ENCODE measurements around the gene RNF39. TPM values are rescaled to one million over a fixed set of nuclear protein-coding genes. Genes with fewer than 3 reads are reported as not detected.

Gene RNF39
- total and polyA plus RNA-seq, 2 of the 13 experiments (the other 11 are each of a cell fraction or from before 2014, with no cell fraction given), result 0.13 to 1.8 TPM

- TF ChIP-seq, protein P1, sequence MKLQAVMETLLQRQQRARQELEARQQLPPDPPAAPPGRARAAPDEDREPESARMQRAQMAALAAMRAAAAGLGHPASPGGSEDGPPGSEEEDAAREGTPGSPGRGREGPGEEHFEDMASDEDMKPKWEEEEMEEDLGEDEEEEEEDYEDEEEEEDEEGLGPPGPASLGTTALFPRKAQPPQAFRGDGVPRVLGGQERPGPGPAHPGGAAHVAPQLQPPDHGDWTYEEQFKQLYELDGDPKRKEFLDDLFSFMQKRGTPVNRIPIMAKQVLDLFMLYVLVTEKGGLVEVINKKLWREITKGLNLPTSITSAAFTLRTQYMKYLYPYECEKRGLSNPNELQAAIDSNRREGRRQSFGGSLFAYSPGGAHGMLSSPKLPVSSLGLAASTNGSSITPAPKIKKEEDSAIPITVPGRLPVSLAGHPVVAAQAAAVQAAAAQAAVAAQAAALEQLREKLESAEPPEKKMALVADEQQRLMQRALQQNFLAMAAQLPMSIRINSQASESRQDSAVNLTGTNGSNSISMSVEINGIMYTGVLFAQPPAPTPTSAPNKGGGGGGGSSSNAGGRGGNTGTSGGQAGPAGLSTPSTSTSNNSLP (IDR thresholded peaks at IDR 0.05; ENCODE audit: low read depth, low read length), result no peak
- TF ChIP-seq, protein P2, sequence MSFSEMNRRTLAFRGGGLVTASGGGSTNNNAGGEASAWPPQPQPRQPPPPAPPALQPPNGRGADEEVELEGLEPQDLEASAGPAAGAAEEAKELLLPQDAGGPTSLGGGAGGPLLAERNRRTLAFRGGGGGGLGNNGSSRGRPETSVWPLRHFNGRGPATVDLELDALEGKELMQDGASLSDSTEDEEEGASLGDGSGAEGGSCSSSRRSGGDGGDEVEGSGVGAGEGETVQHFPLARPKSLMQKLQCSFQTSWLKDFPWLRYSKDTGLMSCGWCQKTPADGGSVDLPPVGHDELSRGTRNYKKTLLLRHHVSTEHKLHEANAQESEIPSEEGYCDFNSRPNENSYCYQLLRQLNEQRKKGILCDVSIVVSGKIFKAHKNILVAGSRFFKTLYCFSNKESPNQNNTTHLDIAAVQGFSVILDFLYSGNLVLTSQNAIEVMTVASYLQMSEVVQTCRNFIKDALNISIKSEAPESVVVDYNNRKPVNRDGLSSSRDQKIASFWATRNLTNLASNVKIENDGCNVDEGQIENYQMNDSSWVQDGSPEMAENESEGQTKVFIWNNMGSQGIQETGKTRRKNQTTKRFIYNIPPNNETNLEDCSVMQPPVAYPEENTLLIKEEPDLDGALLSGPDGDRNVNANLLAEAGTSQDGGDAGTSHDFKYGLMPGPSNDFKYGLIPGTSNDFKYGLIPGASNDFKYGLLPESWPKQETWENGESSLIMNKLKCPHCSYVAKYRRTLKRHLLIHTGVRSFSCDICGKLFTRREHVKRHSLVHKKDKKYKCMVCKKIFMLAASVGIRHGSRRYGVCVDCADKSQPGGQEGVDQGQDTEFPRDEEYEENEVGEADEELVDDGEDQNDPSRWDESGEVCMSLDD (CRISPR knock-in tag; IDR thresholded peaks at IDR 0.05; ENCODE audit: borderline replicate concordance), result no peak
- TF ChIP-seq BCL6 (CRISPR knock-in tag; IDR thresholded peaks at IDR 0.05) (peak; percentile 67), SMAD3 (CRISPR knock-in tag; IDR thresholded peaks at IDR 0.05) (peak; percentile 82), ZNF350 (CRISPR knock-in tag; IDR thresholded peaks at IDR 0.05; ENCODE audit: borderline replicate concordance, low read depth) (peak; percentile 68; the same call in 1 of the 2 replicates), LRRFIP1 (CRISPR knock-in tag; conservative IDR thresholded peaks at IDR 0.05) (no peak), GPN1 (CRISPR knock-in tag; IDR thresholded peaks at IDR 0.05; ENCODE audit: borderline replicate concordance) (no peak), ZBTB25 (CRISPR knock-in tag; IDR thresholded peaks at IDR 0.05) (peak; percentile 66; the same call in 1 of the 2 replicates), MTA1 (CRISPR knock-in tag; IDR thresholded peaks at IDR 0.05; ENCODE audit: borderline replicate concordance) (peak; percentile 60; the same call in 1 of the 2 replicates), HNF4G (IDR thresholded peaks at IDR 0.05; ENCODE audit: borderline replicate concordance, low read depth, low read length) (0 out of 2 replicates have a peak, but pooled peaks have one; percentile 5), HNF4G (CRISPR knock-in tag; IDR thresholded peaks at IDR 0.05; ENCODE audit: borderline replicate concordance, low read depth) (0 out of 2 replicates have a peak, but pooled peaks have one; percentile 60)
- TF ChIP-seq, protein P3, sequence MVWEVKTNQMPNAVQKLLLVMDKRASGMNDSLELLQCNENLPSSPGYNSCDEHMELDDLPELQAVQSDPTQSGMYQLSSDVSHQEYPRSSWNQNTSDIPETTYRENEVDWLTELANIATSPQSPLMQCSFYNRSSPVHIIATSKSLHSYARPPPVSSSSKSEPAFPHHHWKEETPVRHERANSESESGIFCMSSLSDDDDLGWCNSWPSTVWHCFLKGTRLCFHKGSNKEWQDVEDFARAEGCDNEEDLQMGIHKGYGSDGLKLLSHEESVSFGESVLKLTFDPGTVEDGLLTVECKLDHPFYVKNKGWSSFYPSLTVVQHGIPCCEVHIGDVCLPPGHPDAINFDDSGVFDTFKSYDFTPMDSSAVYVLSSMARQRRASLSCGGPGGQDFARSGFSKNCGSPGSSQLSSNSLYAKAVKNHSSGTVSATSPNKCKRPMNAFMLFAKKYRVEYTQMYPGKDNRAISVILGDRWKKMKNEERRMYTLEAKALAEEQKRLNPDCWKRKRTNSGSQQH (CRISPR knock-in tag; IDR thresholded peaks at IDR 0.05; ENCODE audit: low read depth), result peak; percentile 81; the same call in 1 of the 2 replicates
- TF ChIP-seq, protein P4, sequence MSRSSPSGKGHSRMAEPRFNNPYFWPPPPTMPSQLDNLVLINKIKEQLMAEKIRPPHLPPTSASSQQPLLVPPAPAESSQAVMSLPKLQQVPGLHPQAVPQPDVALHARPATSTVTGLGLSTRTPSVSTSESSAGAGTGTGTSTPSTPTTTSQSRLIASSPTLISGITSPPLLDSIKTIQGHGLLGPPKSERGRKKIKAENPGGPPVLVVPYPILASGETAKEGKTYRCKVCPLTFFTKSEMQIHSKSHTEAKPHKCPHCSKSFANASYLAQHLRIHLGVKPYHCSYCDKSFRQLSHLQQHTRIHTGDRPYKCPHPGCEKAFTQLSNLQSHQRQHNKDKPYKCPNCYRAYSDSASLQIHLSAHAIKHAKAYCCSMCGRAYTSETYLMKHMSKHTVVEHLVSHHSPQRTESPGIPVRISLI (CRISPR knock-in tag; IDR thresholded peaks at IDR 0.05; ENCODE audit: borderline replicate concordance), result peak; percentile 8; the same call in 1 of the 2 replicates
Observed at GRCh38 chr6:30101444-30102413, 26.2 kb upstream of the RNF39 start (continued).

Data from HepG2 (cell line).